GM12874 (cell line): Measurements from ENCODE around the gene IFNAR2.

Source experiments
- CTCF ChIP-seq: IDR thresholded peaks from 2 replicates; pipeline ENCODE4 v1.5.1; 2011; ENCODE audit warnings: low read depth, mild to moderate bottlenecking, control low read depth, low read length, moderate library complexity; ENCODE audit not compliant: insufficient read depth

IFNAR2 gene

GRCh38 chr21:33258475-33258874, 28.7 kb downstream of the IFNAR2 start:
- no peak for TF ChIP-seq CTCF

GRCh38 chr21:33259428-33259827, 29.7 kb downstream of the IFNAR2 start:
- no peak for TF ChIP-seq CTCF

- no peak for TF ChIP-seq CTCF
These were observed 30.3 kb downstream of the IFNAR2 start for GRCh38 chr21:33259995-33260394.

- TF ChIP-seq CTCF = no peak
These were observed 31.9 kb downstream of the IFNAR2 start for GRCh38 chr21:33261635-33262034.

GRCh38 chr21:33262921-33263320, 33.2 kb downstream of the IFNAR2 start:
- no peak for TF ChIP-seq CTCF

- no peak for TF ChIP-seq CTCF
These were observed 34.8 kb downstream of the IFNAR2 start for GRCh38 chr21:33264561-33264960.

- TF ChIP-seq CTCF = no peak
These were observed 35.9 kb downstream of the IFNAR2 start for GRCh38 chr21:33265664-33266049.
